Brain pericyte (primary cell): ENCODE results near the gene GPA33.
"Not testable (repeated sequence)": the region's sequence is repeated elsewhere in the genome, so short reads cannot be mapped to it uniquely, and the experiment has no call there.

Experiments
- DNase-seq: peaks from one replicate; pipeline ENCODE4 v3.0.0-alpha.2; 2012; ENCODE audit warnings: low read depth, low spot score

Gene GPA33

GRCh38 chr1:167057241-167057688 lies 32.9 kb downstream of the GPA33 start:
- no peak for DNase-seq

- no peak for DNase-seq
Measured at GRCh38 chr1:167056529-167057231, 33.5 kb downstream of the GPA33 start.

- no peak for DNase-seq
Measured at GRCh38 chr1:167054946-167055630, 35.1 kb downstream of the GPA33 start.

- DNase-seq = no peak
Measured at GRCh38 chr1:167054531-167054930, 35.6 kb downstream of the GPA33 start.

GRCh38 chr1:167052389-167052788 lies 37.8 kb downstream of the GPA33 start:
- no peak for DNase-seq

- DNase-seq = no peak
Measured at GRCh38 chr1:167051907-167052306, 38.3 kb downstream of the GPA33 start.

- no peak for DNase-seq
Measured at GRCh38 chr1:167043752-167044488, 46.3 kb downstream of the GPA33 start.

- DNase-seq = no peak
Measured at GRCh38 chr1:167033646-167034045, 56.5 kb downstream of the GPA33 start.

GRCh38 chr1:167029553-167029952 lies 60.6 kb downstream of the GPA33 start:
- not testable (repeated sequence) for DNase-seq

- no peak for DNase-seq
Measured at GRCh38 chr1:167022384-167022783, 67.8 kb downstream of the GPA33 start.

- DNase-seq = no peak
Measured at GRCh38 chr1:167016100-167016750, 74.0 kb downstream of the GPA33 start.

- no peak for DNase-seq
Measured at GRCh38 chr1:167013108-167013929, 76.9 kb downstream of the GPA33 start.

GRCh38 chr1:167012570-167012969 lies 77.6 kb downstream of the GPA33 start:
- DNase-seq = no peak

GRCh38 chr1:167011560-167012191 lies 78.5 kb downstream of the GPA33 start:
- DNase-seq = no peak

- no peak for DNase-seq
Measured at GRCh38 chr1:167003711-167004110, 86.5 kb downstream of the GPA33 start.
